ENCODE data around the gene CASKIN1.
A peak's percentile ranks its signal among the peaks of the same experiment; 100 is the strongest.
"Not testable (repeated sequence)": the region's sequence is repeated elsewhere in the genome, so short reads cannot be mapped to it uniquely, and the experiment has no call there.

The CASKIN1 gene

DNA sequence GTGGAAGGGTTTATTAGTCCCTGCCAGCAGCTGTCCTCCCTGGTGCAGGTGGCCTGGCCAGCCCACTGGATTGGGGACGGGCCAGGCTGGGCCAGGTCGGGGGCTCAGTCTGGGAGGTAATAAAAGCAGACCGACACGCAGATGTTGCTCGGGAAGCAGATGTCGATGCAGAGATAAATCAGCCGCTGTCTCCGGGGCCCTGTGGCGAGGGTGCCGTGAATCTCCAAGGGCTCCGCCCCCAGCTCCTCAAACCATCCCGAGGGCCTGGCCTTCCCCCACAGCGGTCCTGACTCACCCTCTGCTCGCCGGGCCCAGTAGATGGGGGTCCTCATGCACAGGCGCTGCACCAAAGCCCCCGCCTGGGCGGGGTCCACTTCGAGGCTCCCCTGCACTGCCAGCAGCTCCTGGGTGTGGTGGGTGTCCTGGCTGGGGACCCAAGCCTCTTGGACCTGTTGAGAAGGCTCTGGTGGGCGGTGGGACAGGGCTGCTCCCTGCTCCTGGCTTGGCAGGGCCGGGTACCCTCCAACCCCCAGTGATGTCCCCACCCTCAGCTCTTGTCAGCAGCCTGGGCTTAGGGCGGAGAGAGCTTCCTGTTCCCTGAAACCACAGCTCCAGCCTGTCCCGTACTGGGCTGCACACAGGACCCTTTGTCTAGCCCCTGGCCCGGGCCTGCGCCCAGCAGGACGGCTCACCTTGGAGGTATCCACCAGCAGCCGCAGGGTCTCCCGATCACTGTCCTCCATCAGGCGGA, 13.0 kb upstream of the CASKIN1 start:
- no peak for DNase-seq

DNA sequence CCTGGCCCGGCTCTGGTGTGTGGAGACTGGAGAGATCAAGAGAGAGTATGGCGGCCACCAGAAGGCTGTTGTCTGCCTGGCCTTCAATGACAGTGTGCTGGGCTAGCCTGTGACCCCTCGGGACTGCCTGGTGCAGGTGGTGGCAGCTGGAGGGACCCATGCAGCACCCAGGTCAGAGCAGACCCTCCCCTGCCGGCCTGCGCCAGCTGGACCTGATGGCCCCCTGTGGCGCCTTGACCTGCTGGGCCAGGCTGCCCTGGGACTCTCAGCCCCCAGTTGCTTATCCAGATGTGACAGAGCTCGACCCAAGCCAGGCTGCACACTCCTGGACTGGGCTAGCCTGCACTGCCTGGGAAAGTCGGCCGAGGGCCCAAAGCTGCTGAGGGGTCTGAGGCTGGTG, 12.4 kb upstream of the CASKIN1 start:
- no peak for DNase-seq

DNA sequence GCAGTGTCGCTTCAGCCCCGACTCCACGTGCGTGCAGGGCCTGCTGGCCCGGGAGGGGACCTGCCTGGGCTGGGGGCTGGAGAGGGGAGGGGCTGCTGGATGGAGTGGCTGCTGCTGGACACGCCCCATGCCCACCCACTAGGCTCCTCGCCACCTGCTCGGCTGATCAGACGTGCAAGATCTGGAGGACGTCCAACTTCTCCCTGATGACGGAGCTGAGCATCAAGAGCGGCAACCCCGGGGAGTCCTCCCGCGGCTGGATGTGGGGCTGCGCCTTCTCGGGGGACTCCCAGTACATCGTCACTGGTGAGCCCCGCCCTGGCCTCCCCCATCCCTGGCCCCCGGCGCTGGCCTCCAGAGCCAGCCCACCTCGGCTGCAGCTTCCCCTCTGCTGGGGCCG, 11.9 kb upstream of the CASKIN1 start:
- no peak for DNase-seq

DNA sequence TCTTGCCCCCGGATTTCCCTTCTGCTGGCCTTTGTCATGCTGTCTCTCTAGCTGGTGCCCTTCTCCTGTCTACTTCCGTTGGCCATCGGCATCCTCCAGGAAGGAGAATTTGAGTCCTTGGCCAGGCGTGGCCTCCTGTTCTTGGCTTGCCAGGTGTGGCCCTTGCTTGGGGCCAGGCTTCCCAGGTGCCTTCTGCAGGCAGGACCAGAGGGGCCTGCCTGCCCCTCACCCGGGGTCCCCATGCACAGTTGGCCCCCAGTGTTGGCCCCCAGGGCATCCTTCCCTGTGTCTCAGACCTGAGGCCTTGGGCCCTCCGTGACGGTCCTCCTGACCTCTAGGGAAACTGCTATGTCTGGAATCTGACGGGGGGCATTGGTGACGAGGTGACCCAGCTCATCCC, 11.5 kb upstream of the CASKIN1 start:
- no peak for DNase-seq

DNA sequence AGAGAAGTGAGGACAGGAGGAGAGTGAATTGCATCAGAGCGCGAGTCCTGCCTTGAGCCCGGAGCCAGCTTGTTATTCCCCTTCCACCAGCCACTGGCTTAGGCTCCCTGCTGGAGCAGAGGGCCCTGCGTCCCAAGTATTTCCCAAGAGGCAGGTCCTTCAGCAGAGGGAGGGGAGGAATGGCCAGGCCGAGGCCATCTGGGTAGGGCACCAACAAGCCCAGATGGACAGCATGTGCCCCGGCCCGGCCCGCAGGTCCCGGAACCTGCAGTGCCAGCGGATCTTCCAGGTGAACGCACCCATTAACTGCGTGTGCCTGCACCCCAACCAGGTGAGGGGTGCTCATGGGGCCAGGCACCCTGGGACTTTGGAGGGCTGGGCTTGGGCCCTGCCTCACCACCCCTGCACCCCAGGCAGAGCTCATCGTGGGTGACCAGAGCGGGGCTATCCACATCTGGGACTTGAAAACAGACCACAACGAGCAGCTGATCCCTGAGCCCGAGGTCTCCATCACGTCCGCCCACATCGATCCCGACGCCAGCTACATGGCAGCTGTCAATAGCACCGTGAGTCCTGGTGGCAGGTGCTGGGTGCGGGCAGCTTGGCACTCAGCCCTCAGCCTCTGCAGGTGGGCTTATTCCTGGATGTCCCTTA, 10.5 kb upstream of the CASKIN1 start:
- DNase-seq, result no peak

DNA sequence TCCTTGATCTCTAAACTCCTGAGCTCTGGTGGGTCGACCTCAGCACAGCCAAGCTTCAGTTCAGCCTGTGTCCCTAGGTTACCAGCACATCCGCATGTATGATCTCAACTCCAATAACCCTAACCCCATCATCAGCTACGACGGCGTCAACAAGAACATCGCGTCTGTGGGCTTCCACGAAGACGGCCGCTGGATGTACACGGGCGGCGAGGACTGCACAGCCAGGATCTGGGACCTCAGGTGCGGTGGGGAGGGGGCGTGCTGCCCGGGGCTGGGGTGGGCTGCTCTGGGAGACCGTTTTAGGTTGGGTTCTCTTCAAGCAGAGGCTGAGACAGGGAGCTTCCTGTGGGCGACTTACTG, 10.0 kb upstream of the CASKIN1 start:
- DNase-seq, result no peak

DNA sequence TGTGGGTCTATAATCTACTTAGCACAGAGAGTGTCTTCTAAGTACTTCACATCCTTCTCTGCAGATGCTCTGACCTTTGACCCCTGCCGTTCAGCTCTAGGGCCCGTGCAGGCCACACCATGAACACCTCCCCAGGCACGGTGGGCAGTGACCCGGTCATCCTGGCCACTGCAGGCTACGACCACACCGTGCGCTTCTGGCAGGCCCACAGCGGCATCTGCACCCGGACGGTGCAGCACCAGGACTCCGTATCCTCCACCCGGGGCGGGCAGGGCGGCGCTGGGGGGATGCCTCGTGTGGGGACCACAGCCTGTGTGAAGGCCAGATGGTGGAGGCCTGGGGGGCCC, 9.5 kb upstream of the CASKIN1 start:
- DNase-seq, result no peak

DNA sequence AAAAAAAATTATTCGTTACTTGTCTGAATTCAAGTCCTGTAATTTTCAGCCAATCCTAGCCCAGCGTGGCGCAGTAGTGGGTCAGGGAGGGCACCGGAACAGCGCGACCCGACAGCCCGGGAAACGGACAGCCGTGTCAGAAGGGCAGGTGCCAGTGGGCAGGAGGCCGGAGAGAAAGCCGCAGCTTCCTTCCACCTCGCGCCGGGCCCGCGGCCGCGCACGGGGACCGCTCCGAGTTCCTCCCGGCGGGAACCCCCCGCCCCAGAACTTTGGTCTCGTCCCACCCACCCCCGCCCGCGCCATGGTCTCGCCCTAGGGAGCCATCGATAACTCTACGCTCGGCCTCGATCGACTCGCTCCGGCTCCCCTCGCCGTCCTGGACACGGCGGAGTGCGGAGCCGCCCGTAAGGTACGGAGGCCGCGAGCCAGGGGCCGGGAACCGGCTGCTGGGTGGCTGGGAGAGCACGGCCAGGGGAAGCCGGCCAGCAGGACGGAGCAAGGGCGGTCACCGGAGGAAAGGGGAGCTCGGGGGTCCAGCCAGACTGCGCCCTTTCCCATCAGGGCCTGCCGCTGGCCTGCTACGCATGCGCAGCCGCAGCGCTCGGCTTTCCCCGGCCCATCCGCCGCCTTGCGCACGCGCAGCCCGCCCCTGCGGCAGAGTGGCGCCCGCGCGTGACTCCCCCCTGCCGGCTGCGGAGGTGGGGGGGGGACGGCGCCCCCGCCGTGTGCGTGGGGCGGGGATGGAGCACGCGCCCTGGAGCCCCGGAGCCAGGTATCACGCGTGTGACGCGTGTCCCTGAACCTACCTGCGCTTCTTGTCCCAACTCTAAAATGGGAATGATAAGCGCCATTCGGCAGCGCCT, 8.9 kb upstream of the CASKIN1 start, which contains the start of gene MLST8:
Gene MLST8, plus strand, starts transcription at position 351 of the 863 bp plus-strand sequence. CDS start 632 bp downstream, outside the sequence.
- peak; percentile 91 for DNase-seq

DNA sequence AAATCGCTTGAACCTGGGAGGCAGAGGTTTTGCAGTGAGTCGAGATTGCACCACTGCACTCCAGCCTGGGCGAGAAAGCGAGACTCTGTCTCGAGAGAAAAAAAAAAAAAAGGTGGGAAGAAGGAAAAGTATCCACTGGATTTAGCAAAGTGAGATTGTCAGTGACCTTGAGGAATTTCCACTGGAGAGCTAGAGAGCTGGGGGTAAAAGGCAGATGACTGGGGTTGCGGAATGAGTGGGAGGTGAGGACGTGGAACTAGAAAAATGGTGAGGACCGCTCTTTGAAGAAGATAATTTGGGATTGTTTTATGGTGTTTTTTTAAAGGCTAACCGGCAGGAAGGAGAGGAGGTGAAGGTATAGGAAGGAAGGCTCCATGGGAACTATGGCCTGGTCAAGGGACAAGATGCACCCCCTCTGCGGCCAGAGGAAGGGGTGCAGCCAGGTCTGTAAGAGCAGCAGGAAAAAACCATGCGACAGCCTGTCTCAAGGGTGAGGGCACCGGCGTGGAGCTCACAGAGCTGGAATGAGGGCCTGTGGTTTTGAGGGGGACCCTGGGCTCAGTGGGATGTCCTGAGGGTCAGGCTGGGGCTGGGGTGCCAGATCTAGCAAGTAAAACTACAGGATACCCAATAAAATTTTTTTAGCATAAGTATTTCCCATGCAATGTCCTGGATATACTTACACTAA, 8.2 kb upstream of the CASKIN1 start:
- no peak for DNase-seq

DNA sequence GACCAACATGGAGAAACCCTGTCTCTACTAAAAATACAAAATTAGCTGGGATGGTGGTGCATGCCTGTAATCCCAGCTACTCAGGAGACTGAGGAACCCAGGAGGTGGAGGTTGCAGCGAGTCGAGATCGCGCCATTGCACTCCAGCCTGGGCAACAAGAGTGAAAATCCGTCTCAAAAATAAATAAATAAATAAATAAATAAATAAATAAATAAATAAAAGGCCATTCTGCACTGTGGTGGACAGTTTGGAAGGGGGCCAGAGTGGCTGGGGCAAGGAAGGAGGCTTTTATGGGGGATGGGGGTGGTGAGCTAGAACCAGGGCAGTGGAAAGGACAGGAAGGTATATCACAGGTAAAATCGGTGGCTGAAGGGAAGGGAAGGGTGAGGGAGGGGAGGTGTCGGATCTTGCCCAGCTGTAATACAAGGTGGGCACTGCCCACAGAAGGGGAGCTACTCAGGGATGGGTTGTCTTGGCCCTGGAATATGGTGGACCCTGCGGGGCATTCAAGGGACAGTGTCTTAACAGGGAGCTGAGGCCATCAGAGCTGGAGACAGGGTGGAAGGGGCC, 6.8 kb upstream of the CASKIN1 start:
- DNase-seq, result not testable (repeated sequence)

DNA sequence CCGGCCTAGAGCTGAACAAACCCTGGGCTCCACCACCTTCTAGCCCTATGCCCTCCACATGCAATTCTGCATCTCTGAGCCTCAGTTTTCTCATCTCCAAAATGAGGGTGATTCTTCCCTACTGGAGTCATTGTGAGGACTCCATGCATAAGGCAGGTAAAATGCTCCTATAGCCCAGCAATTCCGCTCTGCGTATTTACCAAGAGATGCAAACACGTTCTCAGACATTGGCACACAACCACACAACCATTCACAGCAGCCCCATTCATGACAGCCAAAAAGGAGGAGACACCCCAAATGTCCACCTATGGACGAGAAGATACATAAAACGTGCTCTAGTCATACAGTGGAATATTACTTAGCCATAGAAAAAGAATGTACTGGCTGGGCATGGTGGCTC, 3.9 kb upstream of the CASKIN1 start:
- no peak for DNase-seq

DNA sequence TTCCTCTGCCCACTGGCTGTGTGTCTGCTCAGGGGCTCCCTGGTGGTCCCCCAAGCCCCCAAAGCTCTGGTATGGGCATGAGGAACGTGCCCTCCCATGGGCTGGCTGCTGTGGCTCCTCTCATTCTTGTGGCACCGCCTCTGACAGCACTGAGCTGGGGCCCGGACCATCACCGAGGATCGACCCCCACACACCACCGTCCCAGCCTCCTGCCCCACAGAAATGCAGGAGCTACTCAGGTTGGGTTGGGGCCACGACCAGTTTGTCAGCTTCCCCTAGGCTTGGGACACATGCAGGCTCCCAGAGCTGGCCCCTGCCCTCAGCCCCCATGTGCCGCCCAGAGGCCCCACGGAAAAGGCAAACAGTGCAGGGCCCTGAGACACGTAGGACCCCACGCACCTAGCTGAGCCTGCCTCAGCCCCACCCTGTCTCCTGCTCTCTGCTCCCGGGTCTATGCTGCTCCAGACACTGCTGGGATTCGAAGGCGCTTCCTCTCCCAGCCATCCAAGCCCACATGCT, 3.3 kb upstream of the CASKIN1 start:
- no peak for DNase-seq

DNA sequence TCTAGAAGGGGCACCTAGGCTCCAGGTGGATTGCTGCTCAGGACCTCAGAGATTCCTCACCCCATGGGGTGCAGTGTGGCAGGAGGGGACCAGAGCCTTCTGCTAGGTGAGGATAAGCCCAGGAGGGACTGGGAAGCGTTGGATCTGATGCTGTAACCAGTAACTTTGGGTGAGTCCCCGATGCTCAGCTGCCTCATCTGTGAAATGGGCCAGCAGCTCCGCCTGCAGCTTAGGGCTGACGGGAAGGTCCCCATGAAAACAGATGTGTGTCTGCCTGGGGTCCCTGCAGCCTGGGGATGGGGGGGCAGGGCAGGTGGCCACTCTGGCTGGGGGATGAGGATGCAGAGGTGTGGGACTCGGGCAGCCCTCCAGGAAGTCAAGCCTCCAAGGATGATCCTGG, 2.7 kb upstream of the CASKIN1 start:
- DNase-seq, result no peak

DNA sequence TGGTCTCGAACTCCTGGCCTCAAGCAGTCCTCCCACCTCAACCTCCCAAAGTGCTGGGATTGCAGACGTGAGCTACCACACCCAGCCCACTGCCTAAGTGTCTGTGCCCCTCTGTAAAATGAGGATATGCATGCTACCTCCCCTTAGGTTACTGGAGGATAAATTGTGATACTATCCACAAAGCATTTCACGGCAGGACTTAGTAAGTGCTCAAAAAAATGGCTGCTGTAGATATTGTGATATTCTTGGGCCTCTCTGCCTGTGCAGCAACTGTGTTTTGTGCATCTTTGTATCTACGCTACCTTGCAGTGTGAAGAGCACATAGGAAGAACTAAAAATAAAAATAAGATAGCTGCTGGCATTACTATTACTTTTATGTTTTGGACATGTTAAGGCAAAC, 1.9 kb upstream of the CASKIN1 start:
- DNase-seq, result no peak

DNA sequence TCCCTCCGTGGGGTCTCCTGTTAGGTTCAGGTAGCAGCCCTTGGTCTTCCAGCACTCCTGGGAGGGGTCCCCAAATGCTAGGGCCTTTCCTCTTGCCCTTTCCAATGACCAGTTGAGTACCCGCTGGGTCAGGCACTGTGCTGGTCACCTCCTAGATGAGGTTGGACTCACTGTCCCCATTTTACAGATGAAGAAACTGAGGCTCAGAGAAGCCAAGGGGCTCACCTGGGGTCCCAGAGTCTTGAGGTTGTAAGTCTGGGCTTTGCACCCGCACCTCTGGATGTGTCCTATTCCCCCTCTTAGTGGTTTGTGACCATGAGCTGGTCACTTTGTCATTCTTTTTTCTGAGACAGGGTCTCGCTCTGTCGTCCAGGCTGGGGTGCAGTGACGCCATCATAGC, 1.4 kb upstream of the CASKIN1 start:
- DNase-seq, result no peak

DNA sequence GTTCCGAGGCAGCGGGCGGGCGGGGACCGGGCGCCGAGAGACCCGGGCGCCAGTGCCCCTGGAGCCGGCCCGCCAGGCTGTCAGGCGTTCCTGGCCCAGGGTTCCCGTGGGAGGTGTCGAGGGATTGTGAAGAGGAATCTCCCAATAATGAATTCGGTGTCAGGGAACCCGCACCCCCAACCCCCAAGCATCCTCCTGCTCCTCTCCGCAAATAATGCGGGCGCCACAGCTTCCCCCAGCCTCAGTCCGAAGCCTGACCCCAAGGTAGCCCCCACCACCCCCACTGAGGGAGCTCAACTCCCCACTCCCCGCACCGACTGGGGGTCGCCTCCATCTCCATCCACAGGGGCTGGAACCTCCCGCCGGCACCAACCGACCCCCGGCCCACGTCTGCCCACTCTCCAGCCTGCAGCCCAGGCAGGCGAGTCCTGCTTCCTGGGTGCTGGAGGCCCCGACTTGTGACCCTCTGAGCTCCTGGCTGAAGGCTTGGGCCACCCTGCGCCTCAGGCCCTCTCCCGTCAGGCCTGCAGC, 641 bp upstream of the CASKIN1 start:
- DNase-seq, result no peak

DNA sequence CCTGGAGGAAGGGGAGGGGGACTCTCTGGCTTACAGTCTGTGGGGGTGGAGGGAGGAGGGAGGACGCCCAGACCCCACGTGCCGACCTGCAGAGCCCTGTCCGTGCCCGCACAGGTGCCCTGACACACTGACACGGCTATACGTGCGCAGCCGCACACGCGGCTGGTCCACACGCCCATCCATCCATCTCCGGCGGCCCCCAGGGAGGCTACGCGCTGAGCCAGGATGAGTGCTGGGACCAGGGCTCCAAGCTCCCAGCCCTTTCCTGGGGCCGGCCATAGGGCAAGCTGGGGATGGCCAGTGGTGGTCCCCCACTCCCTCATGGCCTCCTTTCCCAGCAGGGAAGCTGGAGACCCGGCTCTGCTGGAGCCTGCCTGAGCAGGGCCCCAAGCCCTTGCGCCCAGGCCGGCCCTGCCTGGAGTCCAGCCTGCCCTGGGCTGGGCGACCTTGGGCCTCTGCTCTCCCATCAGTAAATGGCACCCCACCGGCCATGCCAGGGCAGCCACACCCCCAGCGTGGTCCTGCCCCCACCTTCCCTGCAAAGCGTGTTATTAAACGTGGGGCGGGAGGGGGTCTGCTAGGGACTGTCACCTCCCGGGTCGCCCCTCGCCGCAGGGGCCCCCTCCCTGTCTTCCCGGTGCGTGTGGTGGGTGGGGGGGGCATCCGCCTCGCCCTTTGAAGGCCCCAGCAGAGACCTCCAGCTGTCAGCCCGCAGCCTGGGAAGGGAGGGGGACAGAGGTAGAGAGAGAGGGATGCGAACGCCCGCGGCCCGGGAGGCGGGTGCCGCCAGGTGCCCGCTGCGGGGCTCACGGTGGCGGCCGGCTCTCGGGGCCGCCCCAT, 863 bp downstream of the CASKIN1 start:
- DNase-seq, result peak; percentile 5

DNA sequence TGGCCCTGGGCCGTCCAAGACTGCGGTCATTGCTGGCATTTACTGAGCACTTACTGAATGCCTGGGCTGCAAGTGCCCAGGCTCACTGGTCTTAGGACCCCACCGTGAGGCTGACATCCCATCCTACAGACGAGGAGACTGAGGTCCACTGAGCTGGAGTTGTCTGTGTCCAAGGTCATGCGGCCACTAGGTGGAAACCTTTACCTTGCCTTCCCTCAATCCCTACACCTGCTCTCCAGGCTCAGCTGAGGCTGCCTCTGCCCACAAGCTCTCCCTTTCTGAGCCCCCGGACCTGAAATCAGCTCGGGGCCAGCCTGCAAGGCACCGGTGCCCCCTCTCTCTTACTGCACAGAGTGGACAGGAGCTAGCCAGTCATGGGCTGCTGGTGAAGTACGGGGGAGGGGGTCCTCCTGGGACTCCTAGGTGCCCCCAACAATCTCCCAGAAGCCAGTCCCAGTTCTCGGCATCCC, 1.5 kb downstream of the CASKIN1 start:
- peak; percentile 72 for DNase-seq

DNA sequence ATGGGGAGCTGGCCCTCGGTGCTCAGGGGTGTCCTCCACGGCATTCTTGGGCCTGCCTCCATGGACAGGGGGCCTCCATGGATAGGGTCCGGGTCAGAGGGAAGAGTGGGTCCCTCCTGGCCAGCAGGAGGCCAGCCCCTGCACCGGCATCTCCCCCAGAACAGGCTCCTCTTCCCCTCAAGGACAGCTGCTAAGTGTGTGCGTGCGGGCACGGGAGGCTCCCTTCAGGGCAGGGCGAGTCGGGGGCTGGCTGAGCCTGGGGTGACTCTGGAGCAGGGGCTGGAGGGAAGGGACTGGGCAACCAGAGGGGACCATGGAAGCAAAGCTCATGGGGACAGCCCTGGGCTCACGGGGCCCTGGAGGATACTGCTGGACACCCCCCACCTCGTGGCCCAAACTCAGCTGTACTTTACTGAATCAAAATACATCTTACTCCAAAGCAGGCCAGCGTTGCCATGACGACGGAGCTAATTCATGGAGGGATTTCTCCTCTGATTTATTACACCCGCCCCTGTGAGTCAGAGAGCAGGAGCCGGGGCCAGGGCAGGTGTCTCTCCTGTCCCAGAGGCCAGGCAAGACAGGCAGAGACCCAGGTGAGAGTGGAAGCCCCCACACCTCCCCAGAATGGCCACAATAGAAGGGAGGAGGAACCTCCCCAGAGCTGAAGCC, 2.1 kb downstream of the CASKIN1 start:
- no peak for DNase-seq

DNA sequence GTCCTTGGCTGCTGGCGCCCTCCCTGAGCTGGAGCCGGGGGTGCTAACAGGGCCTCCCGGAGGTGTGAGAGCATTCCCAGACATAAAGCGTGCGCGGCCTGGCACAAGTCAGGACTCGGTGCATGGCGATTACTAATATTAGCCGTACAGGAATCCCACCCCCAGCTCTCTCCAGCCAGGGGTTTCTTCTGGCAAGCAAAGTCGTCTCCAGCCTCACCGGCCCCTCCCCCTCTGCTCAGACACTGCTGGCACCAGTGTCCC, 5.0 kb downstream of the CASKIN1 start:
- DNase-seq, result no peak

All from CD4-positive, alpha-beta T cell treated with Interleukin-17A for 1 hour (primary cell).